ENCODE data around the gene DEFB132.

DNA sequence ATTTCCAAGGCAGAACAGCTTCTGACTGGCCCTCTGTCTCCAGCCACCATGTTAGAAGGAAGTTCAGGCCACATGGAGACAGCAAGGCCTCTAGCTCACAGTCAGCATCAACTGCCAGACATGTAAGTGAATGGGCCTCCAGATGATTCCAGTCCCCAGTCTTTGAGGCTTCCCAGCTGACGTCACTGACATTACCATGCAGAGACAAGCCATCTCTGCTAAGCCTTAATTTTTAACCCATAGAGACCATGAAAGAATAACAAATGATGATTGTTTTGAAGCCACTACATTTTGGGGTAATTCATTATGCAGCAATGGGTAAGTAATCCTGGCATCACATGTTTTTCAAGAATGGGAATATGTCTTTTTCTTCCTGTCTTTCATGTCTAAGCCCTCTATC is 41.7 kb upstream of the DEFB132 start:
- TF ChIP-seq, protein P1, sequence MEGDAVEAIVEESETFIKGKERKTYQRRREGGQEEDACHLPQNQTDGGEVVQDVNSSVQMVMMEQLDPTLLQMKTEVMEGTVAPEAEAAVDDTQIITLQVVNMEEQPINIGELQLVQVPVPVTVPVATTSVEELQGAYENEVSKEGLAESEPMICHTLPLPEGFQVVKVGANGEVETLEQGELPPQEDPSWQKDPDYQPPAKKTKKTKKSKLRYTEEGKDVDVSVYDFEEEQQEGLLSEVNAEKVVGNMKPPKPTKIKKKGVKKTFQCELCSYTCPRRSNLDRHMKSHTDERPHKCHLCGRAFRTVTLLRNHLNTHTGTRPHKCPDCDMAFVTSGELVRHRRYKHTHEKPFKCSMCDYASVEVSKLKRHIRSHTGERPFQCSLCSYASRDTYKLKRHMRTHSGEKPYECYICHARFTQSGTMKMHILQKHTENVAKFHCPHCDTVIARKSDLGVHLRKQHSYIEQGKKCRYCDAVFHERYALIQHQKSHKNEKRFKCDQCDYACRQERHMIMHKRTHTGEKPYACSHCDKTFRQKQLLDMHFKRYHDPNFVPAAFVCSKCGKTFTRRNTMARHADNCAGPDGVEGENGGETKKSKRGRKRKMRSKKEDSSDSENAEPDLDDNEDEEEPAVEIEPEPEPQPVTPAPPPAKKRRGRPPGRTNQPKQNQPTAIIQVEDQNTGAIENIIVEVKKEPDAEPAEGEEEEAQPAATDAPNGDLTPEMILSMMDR (IDR thresholded peaks at IDR 0.05; ENCODE audit: insufficient read depth, low read length, poor library complexity, severe bottlenecking) = no peak
- TF ChIP-seq EZH2phosphoT487 (conservative IDR thresholded peaks at IDR 0.05; ENCODE audit: low read length) = no peak

All from SU-DHL-6 (cell line).